Activated T-cell treated with anti-CD3 and anti-CD28 coated beads, Interleukin-2, amount 50 U/mL, for 48 hours (primary cell): ENCODE measurements around the gene SFXN2.

Source experiments
- DNase-seq, 2 experiments: peaks; one replicate each; pipeline ENCODE4 v3.0.0-alpha.2; 2020

SFXN2 gene

DNA sequence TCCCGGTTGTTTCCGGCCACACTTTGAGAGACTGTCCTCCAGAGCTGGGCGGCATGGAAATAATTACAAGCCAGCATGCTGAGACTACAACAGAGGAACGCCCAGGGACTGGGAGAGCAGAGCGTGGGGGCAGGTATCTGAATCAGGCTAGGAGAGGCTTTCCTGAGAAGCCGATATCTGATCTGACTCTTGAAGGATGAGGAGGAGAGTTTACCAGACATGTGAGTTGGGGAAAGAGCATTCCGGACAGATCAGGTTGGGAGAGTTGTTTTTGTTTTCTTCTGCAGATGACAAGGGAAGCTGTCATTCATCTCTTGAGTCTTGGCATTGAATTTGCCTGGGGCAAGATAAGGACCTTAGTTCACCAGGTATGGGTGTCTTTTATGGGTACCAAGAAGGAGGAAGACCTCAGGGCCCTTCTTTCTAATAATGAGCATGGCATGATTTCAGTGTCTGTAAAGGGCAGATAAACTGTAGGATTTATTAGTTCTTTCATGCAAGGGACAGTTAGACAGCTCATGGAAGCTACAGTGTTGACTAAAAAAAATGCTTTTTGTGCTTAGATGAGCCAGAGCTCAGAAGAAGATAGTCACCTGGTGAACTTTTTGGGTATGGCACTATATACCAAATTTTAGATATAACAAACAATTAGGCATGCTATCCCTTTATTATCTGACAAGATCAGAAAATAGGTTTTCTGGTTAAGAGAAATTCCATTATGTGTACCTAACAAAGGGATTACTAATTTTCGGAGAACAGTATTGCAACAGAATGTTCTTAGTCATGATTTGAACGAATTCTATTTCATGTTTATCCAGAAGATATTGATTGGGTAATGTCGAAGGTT is 65.5 kb downstream of the SFXN2 start:
- DNase-seq = no peak

DNA sequence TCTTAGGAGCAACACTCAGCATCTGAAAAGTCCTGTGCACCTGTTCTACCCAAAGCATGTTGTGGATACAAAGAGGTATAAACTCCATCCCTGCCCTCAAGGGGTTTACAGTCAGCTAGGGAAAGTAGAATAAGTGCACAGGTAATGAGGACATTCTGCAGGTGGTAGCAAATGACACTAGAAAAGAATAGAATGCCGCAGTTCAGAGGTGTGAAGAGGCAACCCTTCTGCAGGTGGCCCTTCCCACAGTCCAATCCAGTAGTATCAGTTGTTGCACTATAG is 66.0 kb downstream of the SFXN2 start:
- no peak for DNase-seq

DNA sequence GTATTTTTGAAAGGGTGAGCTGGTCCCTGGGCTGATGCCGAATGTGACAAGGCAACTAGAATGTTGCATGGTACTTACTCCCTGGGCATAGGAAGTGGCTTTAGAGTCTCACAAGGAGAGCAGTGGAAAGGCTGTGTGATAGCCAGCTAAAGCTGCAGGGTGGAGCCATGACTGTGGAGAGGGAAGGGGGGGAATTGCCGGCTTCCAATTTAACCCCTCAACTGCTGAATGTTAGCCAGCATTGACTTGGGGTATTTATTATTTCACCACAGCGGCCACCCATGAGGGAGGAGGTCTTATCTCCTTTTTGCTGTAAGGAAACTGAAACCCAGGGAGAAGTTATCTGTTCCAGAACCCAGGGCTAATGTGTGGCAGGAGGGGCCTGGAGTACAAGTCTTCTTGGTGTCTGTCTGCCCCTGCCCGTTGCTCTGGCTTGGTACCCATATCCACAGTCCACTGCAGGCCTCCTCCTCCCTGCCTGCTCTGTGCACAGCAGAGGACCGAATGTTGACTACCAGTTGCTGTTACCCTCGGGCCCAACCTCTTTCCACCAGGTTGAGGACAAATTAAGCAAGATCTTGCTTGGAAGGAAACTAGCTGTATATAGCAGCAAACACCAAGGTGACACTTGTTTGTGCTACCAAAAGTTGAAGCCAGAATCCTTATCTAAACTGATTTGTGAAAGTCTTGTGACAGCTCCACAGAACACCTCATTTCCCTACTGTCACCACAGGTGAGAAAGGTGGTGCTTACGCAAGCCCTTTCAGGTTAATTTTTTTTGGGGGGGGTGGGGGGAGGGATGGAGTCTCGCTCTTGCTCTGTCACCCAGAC is 66.9 kb downstream of the SFXN2 start:
- DNase-seq = no peak

DNA sequence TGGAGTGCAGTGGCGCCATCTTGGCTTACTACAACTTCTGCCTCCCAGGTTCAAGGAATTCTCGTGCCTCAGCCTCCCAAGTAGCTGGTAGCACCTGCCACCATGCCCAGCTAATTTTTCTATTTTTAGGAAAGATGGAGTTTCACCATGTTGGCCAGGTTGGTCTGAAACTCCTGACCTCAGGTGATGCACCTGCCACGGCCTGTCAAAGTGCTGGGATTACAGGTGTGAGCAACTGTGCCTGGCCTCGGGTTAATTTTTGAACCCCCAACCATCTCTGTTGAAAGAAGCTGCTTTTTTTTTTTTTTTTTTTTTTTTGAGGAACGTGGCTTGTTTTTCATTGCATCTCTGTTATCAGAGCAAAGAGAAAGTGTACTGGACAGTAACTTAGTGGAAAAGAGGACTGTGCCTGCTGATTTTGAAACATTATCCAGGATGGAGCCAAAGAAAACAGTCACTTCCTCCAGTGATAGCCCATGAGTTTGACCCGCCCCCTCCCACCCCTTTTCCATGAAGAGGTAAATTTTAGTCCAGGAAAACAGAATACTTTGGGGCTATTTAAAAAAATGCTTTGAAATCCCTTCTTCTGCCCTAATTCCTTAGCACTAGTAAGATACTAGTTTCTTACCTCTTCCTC is 67.6 kb downstream of the SFXN2 start:
- DNase-seq = no peak

DNA sequence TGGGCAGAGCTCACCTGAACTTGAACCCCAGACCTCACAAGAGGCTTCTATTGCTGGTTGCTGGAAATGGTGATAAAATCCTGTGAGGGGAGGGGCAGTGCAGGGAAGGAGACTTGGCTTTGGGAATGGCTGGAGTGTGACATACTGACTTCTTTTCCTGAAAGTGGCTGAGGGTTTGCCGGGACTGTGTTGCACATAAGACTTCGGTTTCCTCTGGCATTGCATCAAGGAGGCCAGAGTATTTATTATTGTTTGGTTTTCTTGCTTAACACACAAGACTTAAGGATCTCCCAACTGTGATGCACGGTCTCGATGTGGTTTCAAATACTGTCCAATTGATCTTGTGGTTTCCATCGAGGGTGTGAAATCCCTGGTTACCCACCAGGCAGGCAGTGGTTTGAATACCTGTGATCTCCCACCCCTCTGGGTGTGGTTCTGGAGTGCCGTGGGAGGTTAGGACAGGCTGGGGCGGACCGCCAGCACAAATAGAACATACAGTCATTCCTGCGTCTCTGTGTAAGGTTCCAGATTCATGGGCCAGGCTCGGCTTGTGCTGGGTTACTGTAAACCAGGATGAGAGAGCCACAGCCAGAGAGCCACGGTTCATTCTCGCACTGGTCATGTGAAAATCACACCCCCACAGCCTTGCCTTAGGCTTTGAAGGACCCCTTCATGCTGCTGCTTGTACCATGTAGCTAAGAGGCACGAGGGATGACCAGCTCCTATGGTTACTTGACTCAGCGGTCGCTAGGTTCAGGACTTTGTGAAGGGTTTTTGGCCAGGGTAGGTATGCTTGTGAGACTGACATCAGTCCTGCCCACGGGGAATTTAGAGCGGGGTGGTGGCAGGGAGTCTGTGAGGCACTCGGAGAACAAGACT is 68.5 kb downstream of the SFXN2 start:
- no peak for DNase-seq

DNA sequence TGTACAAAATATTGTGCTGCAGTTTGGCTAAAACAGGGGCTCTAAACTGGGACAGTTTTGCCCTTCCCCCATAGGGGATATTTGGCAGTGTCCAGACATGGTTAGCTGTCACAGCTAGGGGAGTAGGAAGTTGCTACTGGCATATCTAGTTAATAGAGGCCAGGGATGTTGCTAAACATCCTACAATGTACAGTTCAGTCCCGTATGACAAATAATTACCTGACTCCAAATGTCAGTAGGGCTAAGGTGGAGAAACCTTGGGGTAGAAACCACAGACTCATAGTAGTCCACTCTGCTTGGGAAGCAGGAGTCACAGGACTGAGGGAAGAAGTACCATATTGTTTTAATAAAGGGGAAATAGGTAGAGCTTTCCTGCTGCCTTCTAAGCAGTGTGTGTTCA is 69.1 kb downstream of the SFXN2 start:
- no peak for DNase-seq

DNA sequence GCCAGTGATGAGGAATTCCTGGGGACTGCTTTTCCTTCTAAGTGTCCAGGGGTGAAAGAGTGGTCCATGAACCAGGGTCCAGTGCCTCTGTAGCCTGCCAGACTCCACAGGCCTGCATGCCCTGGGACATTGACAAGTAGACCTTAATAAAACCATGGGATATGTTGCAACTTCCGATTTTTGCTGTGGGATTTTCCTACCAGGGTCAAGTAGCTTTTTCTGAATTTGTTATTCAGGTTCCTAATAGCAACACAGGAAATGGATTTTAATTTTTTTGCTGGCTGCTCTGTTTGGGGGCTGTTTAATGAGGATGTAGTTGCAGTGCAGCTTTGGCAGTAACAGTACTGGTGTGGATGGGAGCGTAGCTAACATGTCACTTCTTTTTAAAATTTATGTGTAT is 71.4 kb downstream of the SFXN2 start:
- no peak for DNase-seq

DNA sequence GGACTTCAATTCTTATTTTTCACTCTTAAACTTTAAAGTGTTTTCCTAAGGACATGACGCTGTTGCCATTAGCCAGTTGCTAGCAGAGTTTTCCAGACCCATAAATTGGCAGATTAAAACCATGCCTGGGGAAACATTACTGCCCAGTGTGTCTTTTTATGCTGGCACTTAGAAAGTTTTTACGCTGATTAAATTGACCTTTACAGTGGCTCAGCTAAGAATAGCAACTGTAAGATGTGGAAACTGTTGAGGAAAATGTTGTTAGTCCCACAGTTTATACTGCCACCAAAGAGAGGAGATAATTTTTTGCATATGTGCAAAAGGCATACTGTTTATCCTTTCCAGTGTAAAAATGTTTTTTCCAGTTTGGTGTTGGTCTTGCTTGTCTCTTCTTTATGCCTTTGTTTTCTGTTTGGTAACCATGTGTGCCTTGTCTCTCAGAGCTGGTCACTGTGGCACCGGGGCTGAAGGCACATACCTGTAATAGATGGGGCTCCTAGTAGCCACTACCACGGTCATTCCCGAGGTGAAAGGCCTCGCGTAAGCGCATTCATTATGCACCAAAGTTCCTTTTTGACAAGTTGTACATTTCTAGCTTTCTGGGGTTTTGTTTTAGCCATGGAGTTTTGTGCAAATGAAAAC is 77.4 kb downstream of the SFXN2 start:
- no peak for DNase-seq
